HG02610 (cell line): ENCODE measurements around the gene BTBD9.
"Not testable (repeated sequence)": the region's sequence is repeated elsewhere in the genome, so short reads cannot be mapped to it uniquely, and the experiment has no call there.

ENCODE experiments used
- ATAC-seq: cut with Tn5 transposase; IDR thresholded peaks from one replicate; pipeline ENCODE4 v1.9.1; 2021; ENCODE audit warnings: mild to moderate bottlenecking, moderate library complexity; ENCODE audit not compliant: unreplicated experiment

Gene BTBD9

GRCh38 chr6:38352636-38353035 lies 287.1 kb downstream of the BTBD9 start:
- ATAC-seq, result no peak

- no peak for ATAC-seq
Measured at GRCh38 chr6:38350942-38351341, 288.8 kb downstream of the BTBD9 start.

- ATAC-seq, result no peak
Measured at GRCh38 chr6:38350220-38350619, 289.5 kb downstream of the BTBD9 start.

- ATAC-seq, result no peak
Measured at GRCh38 chr6:38349795-38350194, 289.9 kb downstream of the BTBD9 start.

GRCh38 chr6:38349221-38349620 lies 290.5 kb downstream of the BTBD9 start:
- no peak for ATAC-seq

GRCh38 chr6:38348371-38348770 lies 291.4 kb downstream of the BTBD9 start:
- no peak for ATAC-seq

GRCh38 chr6:38347829-38348228 lies 291.9 kb downstream of the BTBD9 start:
- ATAC-seq, result not testable (repeated sequence)

GRCh38 chr6:38346291-38347079 lies 293.2 kb downstream of the BTBD9 start:
- ATAC-seq, result no peak

- no peak for ATAC-seq
Measured at GRCh38 chr6:38345586-38345985, 294.1 kb downstream of the BTBD9 start.

- ATAC-seq, result no peak
Measured at GRCh38 chr6:38341496-38341895, 298.2 kb downstream of the BTBD9 start.

GRCh38 chr6:38339914-38340313 lies 299.8 kb downstream of the BTBD9 start:
- no peak for ATAC-seq

- no peak for ATAC-seq
Measured at GRCh38 chr6:38337819-38338465, 301.8 kb downstream of the BTBD9 start.

GRCh38 chr6:38336922-38337321 lies 302.8 kb downstream of the BTBD9 start:
- no peak for ATAC-seq

GRCh38 chr6:38326837-38327236 lies 312.9 kb downstream of the BTBD9 start:
- ATAC-seq, result no peak

- ATAC-seq, result no peak
Measured at GRCh38 chr6:38323216-38323615, 316.5 kb downstream of the BTBD9 start.

GRCh38 chr6:38322138-38322537 lies 317.6 kb downstream of the BTBD9 start:
- ATAC-seq, result no peak

- peak; percentile 65 for ATAC-seq
Measured at GRCh38 chr6:38320843-38321242, 318.9 kb downstream of the BTBD9 start.

GRCh38 chr6:38320358-38320757 lies 319.4 kb downstream of the BTBD9 start:
- ATAC-seq, result no peak

- no peak for ATAC-seq
Measured at GRCh38 chr6:38319256-38320212, 320.2 kb downstream of the BTBD9 start.

GRCh38 chr6:38316099-38316868 lies 323.4 kb downstream of the BTBD9 start:
- peak; percentile 70 for ATAC-seq

- no peak for ATAC-seq
Measured at GRCh38 chr6:38311201-38311600, 328.5 kb downstream of the BTBD9 start.
